Activated CD4-positive, alpha-beta memory T cell treated with anti-CD3 and anti-CD28 coated beads for 36 hours (primary cell): ENCODE measurements around the gene AFAP1. TPM values are rescaled to one million over a fixed set of nuclear protein-coding genes. Genes with fewer than 3 reads are reported as not detected.
A peak's percentile ranks its signal among the peaks of the same experiment; 100 is the strongest.

Experiments used
- CTCF ChIA-PET: fragments of 350-600 bp; sonication (Branson Sonifier 250); formaldehyde crosslinking; loops from one replicate; lab custom pipeline; 2021; ENCODE audit warnings: antibody characterized with exemption, inconsistent platforms; lab: Charles Lee
- POLR2A ChIA-PET: fragments of 350-600 bp; sonication (Branson Sonifier 250); formaldehyde crosslinking; loops from one replicate; lab custom pipeline; 2021; ENCODE audit warnings: antibody characterized with exemption; lab: Charles Lee
- DNase-seq: peaks from one replicate; pipeline ENCODE4 v3.0.0-alpha.2; 2020
- H3K27ac Mint-ChIP-seq: one replicate; pipeline ENCODE4 v1.8.0; 2021; ENCODE audit warnings: mixed read lengths
- H3K27me3 Mint-ChIP-seq: one replicate; pipeline ENCODE4 v1.8.0; 2021; ENCODE audit warnings: mixed read lengths
- H3K36me3 Mint-ChIP-seq: one replicate; pipeline ENCODE4 v1.8.0; 2021; ENCODE audit warnings: mixed read lengths
- H3K4me1 Mint-ChIP-seq: one replicate; pipeline ENCODE4 v1.8.0; 2021; ENCODE audit warnings: low read depth, mixed read lengths
- H3K4me3 Mint-ChIP-seq: one replicate; pipeline ENCODE4 v1.8.0; 2021; ENCODE audit warnings: mild to moderate bottlenecking, mixed read lengths
- H3K9me3 Mint-ChIP-seq: one replicate; pipeline ENCODE4 v1.8.0; 2021; ENCODE audit warnings: mixed read lengths
- intact Hi-C: fragments of 100-400 bp; cut with micrococcal nuclease; formaldehyde crosslinking; loops from one replicate; pipeline ENCODE4 v1.15.1; 2023
- total RNA-seq, 2 experiments: library from RNA; stranded (reverse); gene quantifications; one replicate each; pipeline ENCODE4 v1.2.3, GENCODE V29; 2021

Gene AFAP1
- total RNA-seq, 2 experiments from 2014 or later: 37.7 to 38.4 TPM

DNA sequence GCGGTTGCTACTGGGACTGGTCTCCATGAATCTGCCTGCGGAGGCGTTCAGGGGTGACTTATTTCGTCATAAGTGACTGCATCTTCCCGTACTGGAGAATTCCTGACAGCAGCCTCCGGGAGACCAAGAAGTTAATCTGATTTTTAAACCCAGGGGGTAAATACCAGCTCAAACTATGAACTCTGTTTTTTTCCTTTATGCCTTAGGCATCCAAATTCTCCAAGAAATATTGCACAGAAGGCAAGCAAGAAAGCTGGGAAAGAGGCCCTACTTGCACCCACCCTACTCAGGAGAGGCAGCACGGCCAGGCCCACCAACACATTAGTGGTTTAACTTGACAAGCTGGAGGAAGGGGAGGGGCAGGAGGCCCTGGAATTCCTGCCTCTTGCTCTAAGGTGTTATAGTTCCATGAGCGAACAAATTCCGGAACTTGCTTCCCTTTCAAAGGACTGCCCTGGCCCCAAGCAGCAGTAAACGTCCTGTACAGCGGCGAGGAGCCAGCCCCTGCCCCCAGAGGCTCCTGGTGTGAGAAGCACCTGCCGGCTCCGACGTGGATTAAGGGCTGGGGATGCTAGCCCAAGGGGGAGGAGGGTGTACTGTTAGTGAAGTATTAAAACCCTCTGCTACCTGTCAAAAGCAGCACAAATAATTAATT lies 177.2 kb downstream of the AFAP1 start:
- ChIA-PET CTCF (interaction anchor here (0.6 to 5.5 kb wide), 12 partner anchors 9 to 225 kb away, joined by 3 to 65 read pairs (median 3); no protein-coding TSS in a partner anchor), POLR2A (no interaction called here)
- DNase-seq: no peak
- H3K27ac Mint-ChIP-seq: no peak overlapping the region
- H3K4me3 Mint-ChIP-seq: no peak overlapping the region
- no peaks in the 10 kb centered on the region for H3K27me3 Mint-ChIP-seq
- intact Hi-C loops: no loop called here
- no peaks in the 10 kb centered on the region for H3K9me3 Mint-ChIP-seq
- peaks cover 5% of the 10 kb centered on the region for H3K36me3 Mint-ChIP-seq
- H3K4me1 Mint-ChIP-seq: peaks cover 28% of the 10 kb centered on the region

- peaks cover 5% of the 10 kb centered on the region for H3K36me3 Mint-ChIP-seq
- intact Hi-C loops: no loop called here
- DNase-seq: peak; percentile 66
- ChIA-PET POLR2A (no interaction called here), CTCF (interaction anchor here (0.6 to 5.5 kb wide), 15 partner anchors 9 to 226 kb away, joined by 3 to 65 read pairs (median 3); no protein-coding TSS in a partner anchor)
- no peak overlapping the region for H3K4me3 Mint-ChIP-seq
- no peaks in the 10 kb centered on the region for H3K27me3 Mint-ChIP-seq
- H3K4me1 Mint-ChIP-seq: peaks cover 30% of the 10 kb centered on the region
- no peaks in the 10 kb centered on the region for H3K9me3 Mint-ChIP-seq
- H3K27ac Mint-ChIP-seq: peak overlapping the region; percentile 69
Observed at GRCh38 chr4:7761720-7762119, 177.9 kb downstream of the AFAP1 start.

- peaks cover 30% of the 10 kb centered on the region for H3K4me1 Mint-ChIP-seq
- CTCF ChIA-PET: interaction anchor here (0.7 to 5.5 kb wide), 13 partner anchors 8 to 226 kb away, joined by 3 to 65 read pairs (median 3); no protein-coding TSS in a partner anchor
- H3K9me3 Mint-ChIP-seq: no peaks in the 10 kb centered on the region
- peaks cover 5% of the 10 kb centered on the region for H3K36me3 Mint-ChIP-seq
- no peak overlapping the region for H3K4me3 Mint-ChIP-seq
- POLR2A ChIA-PET: no interaction called here
- H3K27me3 Mint-ChIP-seq: no peaks in the 10 kb centered on the region
- intact Hi-C loops: no loop called here
- no peak for DNase-seq
- H3K27ac Mint-ChIP-seq: peak overlapping the region; percentile 69
Observed at GRCh38 chr4:7761312-7761711, 178.3 kb downstream of the AFAP1 start.

DNA sequence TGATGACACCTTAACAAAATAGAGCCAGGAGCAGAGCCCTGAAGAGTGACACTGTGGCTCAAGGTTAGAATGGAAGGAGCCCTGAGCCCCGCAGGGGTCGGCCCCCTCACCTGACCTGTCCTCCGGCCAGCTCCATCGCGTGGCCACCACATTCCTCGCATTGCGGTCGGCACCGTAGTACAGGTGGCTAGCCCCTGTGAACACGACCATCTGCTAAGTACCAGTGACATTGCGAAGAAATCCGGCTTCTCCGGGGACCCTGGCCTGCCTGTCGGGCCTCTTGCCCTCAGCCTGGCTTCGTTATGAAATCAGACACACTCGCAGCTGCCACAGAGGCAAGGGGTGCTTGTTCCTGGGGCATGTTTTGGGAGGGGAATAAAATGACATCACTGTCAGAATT lies 179.0 kb downstream of the AFAP1 start:
- H3K27ac Mint-ChIP-seq: peak overlapping the region; percentile 87
- H3K4me1 Mint-ChIP-seq: peaks cover 30% of the 10 kb centered on the region
- POLR2A ChIA-PET: no interaction called here
- intact Hi-C loops: no loop called here
- H3K4me3 Mint-ChIP-seq: no peak overlapping the region
- DNase-seq: no peak
- H3K36me3 Mint-ChIP-seq: peaks cover 5% of the 10 kb centered on the region
- no peaks in the 10 kb centered on the region for H3K9me3 Mint-ChIP-seq
- H3K27me3 Mint-ChIP-seq: no peaks in the 10 kb centered on the region
- CTCF ChIA-PET: interaction anchor here (1.2 to 5.5 kb wide), 5 partner anchors 10 to 227 kb away, joined by 4 to 65 read pairs (median 5); no protein-coding TSS in a partner anchor

DNA sequence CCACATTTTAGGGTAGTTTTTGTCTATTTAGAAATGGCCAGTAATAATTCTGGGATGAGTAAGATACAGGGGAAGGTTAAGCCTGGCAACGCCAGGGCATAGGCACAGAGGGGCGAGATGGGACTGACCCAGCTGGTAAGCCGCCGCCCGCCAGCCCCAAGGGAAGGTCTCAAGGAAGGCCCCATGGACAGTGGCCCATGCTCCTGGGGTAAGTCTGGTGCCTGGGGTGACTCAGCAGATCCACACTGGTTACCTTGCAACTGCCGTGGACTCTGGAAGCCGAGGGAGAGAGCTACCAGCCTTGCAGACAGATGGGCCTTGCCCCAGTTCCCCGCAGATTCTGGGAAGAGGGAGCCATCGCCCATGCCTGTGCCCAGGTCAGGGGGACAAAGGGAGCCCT lies 179.4 kb downstream of the AFAP1 start:
- Mint-ChIP-seq H3K27ac (peak overlapping the region; percentile 87), H3K36me3 (peaks cover 5% of the 10 kb centered on the region), H3K4me1 (peaks cover 30% of the 10 kb centered on the region), H3K4me3 (peak overlapping the region; percentile 71), H3K9me3 (no peaks in the 10 kb centered on the region), H3K27me3 (no peaks in the 10 kb centered on the region)
- CTCF ChIA-PET: interaction anchor here (1.1 to 5.5 kb wide), 6 partner anchors 9 to 228 kb away, joined by 3 to 65 read pairs (median 5); no protein-coding TSS in a partner anchor
- POLR2A ChIA-PET: no interaction called here
- DNase-seq: no peak
- intact Hi-C loops: no loop called here

DNA sequence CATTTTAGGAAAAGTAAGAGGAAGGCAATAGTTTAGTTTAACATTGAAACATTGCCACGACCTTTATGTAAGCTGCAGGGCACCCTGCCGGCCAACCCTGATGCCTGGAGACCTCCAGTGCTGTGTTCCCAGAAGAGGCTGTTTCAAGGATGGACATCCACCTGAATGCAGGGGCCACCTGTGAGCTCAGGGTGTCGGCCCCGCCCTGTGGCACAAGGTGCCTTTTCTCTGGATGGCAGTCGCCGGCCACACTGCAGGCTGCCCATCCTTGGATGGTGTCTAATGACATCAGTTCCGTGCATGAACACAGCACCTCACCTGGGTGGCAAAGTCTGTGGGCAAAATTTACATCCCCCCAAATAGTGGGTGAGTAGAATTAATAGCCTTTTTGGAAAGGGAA lies 180.0 kb downstream of the AFAP1 start:
- peak overlapping the region; percentile 87 for H3K27ac Mint-ChIP-seq
- H3K27me3 Mint-ChIP-seq: no peaks in the 10 kb centered on the region
- ChIA-PET POLR2A (no interaction called here), CTCF (interaction anchor here (0.7 to 5.5 kb wide), 7 partner anchors 9 to 228 kb away, joined by 3 to 65 read pairs (median 5); no protein-coding TSS in a partner anchor)
- H3K36me3 Mint-ChIP-seq: peaks cover 5% of the 10 kb centered on the region
- H3K4me3 Mint-ChIP-seq: peak overlapping the region; percentile 71
- no peaks in the 10 kb centered on the region for H3K9me3 Mint-ChIP-seq
- peaks cover 30% of the 10 kb centered on the region for H3K4me1 Mint-ChIP-seq
- DNase-seq: peak; percentile 21
- intact Hi-C loops: loop anchor here (1.0 to 5.0 kb wide), 4 partner anchors 21 to 213 kb away; no protein-coding TSS in a partner anchor

- Mint-ChIP-seq H3K4me1 (peaks cover 30% of the 10 kb centered on the region), H3K27ac (peak overlapping the region; percentile 87), H3K4me3 (peak overlapping the region; percentile 71), H3K9me3 (no peaks in the 10 kb centered on the region), H3K36me3 (peaks cover 5% of the 10 kb centered on the region), H3K27me3 (no peaks in the 10 kb centered on the region)
- CTCF ChIA-PET: interaction anchor here (0.7 to 5.5 kb wide), 8 partner anchors 8 to 48 kb away, joined by 3 to 65 read pairs (median 5); no protein-coding TSS in a partner anchor
- peak; percentile 87 for DNase-seq
- intact Hi-C loops: loop anchor here (1.0 to 5.0 kb wide), 4 partner anchors 22 to 213 kb away; no protein-coding TSS in a partner anchor
- POLR2A ChIA-PET: no interaction called here
Observed at GRCh38 chr4:7759216-7759615, 180.4 kb downstream of the AFAP1 start.

- ChIA-PET CTCF (interaction anchor here (1.1 to 5.5 kb wide), 5 partner anchors 13 to 228 kb away, joined by 3 to 30 read pairs (median 5); no protein-coding TSS in a partner anchor), POLR2A (interaction anchor here (0.6 kb wide), 1 partner anchor 161 kb away, joined by 3 read pairs; no protein-coding TSS in a partner anchor)
- Mint-ChIP-seq H3K27ac (peak overlapping the region; percentile 45), H3K36me3 (peaks cover 5% of the 10 kb centered on the region), H3K27me3 (no peaks in the 10 kb centered on the region), H3K4me1 (peaks cover 30% of the 10 kb centered on the region), H3K9me3 (no peaks in the 10 kb centered on the region), H3K4me3 (no peak overlapping the region)
- intact Hi-C loops: loop anchor here (2.0 to 5.0 kb wide), 3 partner anchors 22 to 214 kb away; no protein-coding TSS in a partner anchor
- no peak for DNase-seq
Observed at GRCh38 chr4:7758476-7758875, 181.2 kb downstream of the AFAP1 start.

DNA sequence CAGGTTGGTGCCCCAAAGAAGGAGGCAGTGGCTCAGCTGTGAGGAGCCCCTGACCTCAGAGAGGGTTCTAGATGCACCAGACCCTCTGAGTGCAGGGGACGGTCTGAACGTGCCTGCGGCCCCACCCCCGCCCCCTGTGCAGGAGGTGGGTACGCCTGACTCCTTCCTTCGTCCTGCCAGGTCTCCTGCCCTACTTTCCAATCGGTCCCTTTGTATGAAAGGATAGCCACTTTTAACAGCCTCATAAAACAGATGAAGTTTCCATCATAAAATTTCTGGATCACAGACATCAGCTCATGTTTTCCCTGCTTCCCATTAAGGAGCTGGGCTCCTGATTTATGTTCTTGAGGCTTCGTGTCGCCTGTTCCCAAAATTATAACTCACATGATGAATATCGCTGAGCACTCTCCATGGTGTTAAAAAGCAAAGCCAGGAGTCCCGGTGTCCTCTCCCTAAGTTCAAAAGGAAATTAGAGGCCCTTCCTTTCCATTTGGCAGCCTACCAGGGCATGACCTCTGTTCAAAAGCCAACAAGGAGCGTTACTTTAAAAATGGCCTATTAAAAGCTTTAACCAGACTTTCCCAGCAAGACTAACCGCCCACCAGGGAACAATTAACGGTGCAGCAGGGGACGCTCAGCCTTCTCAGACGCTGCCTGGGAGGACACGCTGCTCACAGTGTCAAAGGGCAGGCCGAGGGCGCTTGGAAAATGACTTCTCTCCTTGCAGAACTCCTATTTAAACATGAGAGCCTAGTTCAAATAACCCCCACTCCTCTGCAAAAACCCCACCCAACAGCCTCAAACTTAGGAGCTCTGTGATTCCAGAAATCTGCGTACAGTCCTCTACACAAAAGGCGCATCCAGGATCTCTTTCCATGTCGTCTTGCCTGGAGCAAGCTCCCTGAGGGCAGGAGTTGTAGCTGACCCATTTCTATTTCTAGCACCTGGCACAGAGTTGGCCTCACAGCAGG lies 181.9 kb downstream of the AFAP1 start:
- no peak overlapping the region for H3K4me3 Mint-ChIP-seq
- ChIA-PET CTCF (interaction anchor here (1.1 to 5.5 kb wide), 5 partner anchors 14 to 229 kb away, joined by 3 to 30 read pairs (median 5); no protein-coding TSS in a partner anchor), POLR2A (no interaction called here)
- intact Hi-C loops: loop anchor here (2.0 to 5.0 kb wide), 3 partner anchors 23 to 215 kb away; no protein-coding TSS in a partner anchor
- DNase-seq: no peak
- no peaks in the 10 kb centered on the region for H3K27me3 Mint-ChIP-seq
- H3K4me1 Mint-ChIP-seq: peaks cover 30% of the 10 kb centered on the region
- H3K36me3 Mint-ChIP-seq: peaks cover 5% of the 10 kb centered on the region
- H3K9me3 Mint-ChIP-seq: no peaks in the 10 kb centered on the region
- H3K27ac Mint-ChIP-seq: peak overlapping the region; percentile 45

DNA sequence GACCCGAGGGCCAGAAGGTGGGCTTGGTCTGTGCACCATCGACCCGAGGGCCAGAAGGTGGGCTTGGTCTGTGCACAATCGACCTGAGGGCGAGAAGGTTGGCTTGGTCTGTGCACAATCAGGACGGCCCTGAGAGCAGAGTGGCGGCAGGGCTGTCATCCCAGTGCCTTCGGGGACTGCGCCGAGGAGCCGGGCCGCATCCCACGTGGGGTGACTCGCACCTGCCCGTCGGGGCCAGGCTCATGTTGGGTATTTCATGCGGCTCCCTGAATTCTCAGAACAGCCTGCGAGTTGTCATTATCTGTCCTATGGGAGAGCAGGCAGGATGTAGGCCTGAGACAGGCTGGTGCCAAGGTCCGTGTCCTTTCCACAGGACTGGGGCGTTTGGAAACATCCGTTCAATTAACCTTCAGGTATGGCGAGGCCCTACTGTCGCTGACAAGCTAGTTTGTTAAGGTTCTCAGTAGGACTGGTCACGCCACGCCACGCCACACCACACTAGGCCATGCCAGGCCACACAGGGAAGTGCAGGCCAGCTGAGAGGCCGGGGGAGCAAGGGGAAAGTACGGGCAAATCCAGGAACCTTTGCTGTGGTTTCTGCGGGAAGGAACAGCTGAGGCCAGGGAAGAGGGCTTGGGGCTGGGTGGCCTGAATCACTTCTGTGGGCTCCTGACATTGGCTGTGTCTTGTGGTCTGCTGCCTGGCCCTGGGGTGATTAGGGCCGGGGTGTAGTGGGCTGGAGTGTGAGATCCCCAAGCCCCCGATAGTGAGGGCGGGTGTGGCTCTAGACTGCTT lies 182.9 kb downstream of the AFAP1 start:
- POLR2A ChIA-PET: no interaction called here
- Mint-ChIP-seq H3K4me1 (peaks cover 29% of the 10 kb centered on the region), H3K4me3 (no peak overlapping the region), H3K27me3 (no peaks in the 10 kb centered on the region), H3K36me3 (peaks cover 4% of the 10 kb centered on the region), H3K9me3 (no peaks in the 10 kb centered on the region), H3K27ac (no peak overlapping the region)
- CTCF ChIA-PET: no interaction called here
- DNase-seq: no peak
- intact Hi-C loops: loop anchor here (5.0 kb wide), 2 partner anchors 121 to 216 kb away; no protein-coding TSS in a partner anchor

DNA sequence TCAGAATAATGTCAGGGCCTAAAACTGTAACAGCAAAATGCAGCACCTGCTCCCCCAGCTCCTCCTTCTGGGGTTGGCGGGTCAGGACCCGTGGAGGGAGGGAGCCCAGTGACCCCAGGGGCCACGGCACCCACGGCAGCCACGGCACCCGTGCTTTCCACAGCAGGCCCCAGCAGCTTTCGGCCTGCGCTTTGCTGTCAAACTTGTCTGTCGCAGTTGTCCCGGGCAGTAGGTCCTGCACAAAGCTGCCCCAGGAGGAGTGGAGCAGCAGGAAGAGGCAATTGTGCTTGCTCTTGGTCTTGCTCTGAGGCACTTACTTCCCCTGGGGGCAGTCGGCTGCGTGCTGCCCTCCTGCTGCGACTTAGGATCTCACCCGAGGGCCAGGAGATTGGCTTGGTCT lies 183.6 kb downstream of the AFAP1 start:
- Mint-ChIP-seq H3K9me3 (no peaks in the 10 kb centered on the region), H3K36me3 (no peaks in the 10 kb centered on the region), H3K27me3 (no peaks in the 10 kb centered on the region), H3K27ac (no peak overlapping the region), H3K4me1 (peaks cover 31% of the 10 kb centered on the region), H3K4me3 (no peak overlapping the region)
- intact Hi-C loops: loop anchor here (5.0 kb wide), 2 partner anchors 121 to 216 kb away; no protein-coding TSS in a partner anchor
- CTCF ChIA-PET: interaction anchor here (0.6 kb wide), 1 partner anchor 27 kb away, joined by 4 read pairs; no protein-coding TSS in a partner anchor
- no peak for DNase-seq
- POLR2A ChIA-PET: no interaction called here
